GM21515 (cell line): ENCODE results near the gene STYK1.
A peak's percentile ranks its signal among the peaks of the same experiment; 100 is the strongest.
"Not testable (repeated sequence)": the region's sequence is repeated elsewhere in the genome, so short reads cannot be mapped to it uniquely, and the experiment has no call there.

Experiments
- ATAC-seq: cut with Tn5 transposase; IDR thresholded peaks from one replicate; pipeline ENCODE4 v1.9.1; 2021; ENCODE audit not compliant: unreplicated experiment

The STYK1 gene

DNA sequence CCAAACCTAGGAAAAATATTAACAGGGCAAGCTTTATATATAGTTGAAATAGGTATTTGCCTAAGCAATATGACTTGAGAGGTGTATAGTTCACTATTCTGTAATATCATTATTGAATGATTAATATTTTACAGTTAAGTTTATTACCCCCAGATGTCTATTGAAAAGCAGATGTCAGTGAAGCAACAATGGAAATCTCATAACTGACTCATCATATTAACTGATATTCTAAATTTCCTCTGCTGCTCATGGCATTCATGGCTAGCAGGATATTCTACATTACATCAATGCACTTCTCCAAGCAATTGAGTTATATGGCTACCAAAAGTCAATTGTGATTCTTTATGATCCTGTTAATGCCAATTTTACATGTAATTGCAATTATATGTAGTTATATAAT lies 50.7 kb downstream of the STYK1 start:
- ATAC-seq: no peak

DNA sequence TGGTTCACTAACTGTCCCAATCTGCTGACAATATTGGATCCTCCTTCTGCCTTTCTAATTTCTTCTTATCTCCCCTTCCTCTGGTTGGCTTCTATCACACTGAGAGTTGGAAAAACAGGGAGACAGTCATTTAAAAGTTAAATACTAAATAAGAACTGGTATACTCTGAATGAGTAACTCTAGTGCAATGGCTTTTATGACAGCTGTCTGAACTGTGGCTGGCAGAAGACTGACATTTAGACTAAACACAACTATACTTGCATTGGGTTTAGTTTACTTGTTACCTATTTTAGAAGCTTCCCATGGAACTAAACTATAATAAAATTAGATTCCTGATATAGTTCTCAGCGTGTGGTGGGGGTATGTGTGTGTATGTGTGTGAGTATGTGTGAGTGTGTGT lies 52.6 kb downstream of the STYK1 start:
- ATAC-seq: no peak

DNA sequence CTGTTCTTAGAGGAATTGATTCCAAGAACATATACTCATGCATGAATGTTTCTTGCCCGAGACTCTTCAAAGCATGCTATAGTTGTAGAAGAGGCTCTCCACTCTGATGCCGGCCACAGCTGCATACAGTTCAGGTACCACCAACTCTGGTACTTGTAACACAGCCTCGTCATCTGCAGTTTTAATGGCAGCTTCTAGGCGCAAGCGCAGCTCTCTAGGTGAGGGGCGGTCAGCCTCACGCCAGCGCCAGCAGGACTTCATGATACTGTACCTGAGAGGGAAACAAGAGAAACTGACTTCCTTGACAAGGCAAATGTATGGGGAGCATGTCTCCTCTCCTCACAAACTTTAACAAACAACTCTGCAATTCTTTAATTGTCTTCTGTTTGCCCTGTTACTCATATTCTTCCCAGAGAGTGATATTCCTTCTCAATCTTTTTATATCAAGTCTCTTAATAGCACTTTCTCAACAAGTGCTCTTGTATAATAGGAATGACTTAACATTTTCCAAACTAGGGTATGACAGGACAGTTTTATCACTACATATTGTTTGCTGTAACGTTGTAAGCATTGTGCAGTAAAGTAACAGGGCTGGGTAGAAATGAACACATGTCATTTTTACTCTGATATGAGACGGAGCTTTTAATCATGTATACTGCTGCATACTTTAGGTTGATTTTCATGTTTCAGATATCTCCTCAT lies 53.6 kb downstream of the STYK1 start:
- ATAC-seq: no peak

DNA sequence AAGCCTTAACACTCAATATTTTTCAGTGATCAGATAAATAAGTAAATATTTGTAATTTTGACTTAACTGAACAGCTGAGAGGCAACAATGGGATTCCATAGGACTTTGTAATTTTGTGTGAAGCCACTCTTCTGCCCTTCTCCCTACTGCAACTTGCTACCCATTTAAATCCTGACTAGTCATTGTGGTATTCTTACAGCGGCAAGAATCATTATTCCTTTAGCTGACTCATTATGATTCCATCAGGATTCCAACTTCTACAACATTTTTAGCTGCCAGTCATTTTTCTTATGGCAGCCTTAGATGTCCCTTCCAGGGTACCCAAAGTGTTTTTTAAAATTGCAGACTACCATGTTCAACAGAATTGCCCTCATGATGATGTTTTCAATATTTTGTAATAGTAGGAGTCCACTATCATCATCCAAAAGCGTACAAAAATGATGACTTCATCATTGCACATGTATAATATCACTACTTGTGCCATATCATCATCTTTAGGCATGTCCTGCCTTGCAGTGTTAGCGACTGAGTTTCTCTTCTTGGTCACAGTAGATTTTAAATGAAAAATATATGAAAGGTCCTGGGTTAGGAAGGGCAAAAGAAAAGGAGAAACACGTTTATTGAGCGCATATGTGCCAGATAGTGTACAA lies 55.4 kb downstream of the STYK1 start:
- ATAC-seq: no peak

GRCh38 chr12:10617863-10618262 lies 56.0 kb downstream of the STYK1 start:
- ATAC-seq: no peak

GRCh38 chr12:10615532-10615931 lies 58.3 kb downstream of the STYK1 start:
- ATAC-seq: no peak

DNA sequence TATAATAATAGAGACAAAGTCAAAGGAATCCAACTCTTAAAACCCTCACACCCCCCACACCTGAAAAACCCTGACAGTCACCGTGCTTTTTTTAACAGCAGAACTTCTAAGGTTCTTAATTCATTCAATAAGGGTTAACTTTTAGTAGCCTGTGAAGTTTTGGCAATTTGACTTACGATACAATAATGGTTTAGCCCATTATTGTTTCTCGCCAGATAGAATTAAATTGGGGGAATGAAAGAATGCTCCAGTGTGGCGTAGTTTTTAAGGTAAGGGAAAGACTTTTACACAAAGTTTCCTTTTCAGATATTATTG lies 59.8 kb downstream of the STYK1 start:
- no peak for ATAC-seq

DNA sequence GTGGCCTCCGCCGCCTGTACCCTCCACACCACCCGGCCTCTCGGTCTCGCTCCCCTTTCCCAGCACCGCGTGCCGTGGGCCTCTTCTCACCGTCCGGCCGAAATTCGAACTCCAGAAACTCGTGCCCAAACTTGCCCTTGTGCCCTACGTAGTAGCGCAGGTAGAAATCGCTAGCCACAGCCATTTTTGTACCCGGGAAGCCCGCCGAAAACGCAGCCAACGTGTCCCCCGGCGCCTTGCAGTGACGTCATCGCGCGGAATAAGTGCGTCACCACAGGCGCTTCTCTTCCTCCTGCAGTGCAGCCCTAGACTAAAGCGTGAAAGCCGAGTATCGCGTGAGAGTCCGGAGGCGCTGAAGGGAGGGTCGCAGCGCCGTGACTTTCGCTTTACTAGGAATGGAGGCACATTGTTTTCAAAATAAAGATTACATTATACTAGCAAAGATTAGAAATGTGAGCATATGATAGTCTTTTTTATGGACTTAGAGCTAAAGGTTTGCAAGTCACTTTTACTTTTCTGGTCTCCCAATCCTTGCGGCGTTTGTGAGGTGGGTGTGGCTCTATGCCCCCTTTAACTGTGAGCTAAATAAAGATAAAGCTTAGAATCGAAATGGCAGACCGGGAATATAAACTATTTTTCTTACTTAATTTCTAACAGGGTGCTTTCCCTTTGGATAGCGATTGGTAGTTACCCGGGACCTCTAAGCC lies 60.4 kb downstream of the STYK1 start, which contains the start of gene MAGOHB:
MAGOHB (minus strand) TSS at position 261 of the 707 bp plus-strand sequence; CDS start at position 184, 77 bp downstream.
- ATAC-seq: peak; percentile 96

DNA sequence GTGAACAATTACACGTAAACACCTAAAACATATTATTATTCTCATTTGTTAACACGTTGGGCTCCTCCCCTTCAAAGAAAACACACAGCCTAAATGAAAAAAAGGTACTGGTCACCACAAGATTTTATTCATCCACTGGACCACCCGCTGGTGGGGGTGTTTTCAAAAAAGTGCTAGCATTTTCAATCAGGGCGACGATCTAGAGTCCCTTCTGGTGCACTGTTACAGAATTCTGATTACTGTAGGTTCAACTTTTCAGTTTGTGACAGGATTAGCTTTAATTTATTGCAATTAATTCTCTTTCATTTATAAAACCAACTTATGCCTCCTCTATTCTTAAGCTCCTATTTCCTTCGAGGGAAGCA lies 60.9 kb downstream of the STYK1 start:
- peak; percentile 16 for ATAC-seq

GRCh38 chr12:10612110-10612509 lies 61.7 kb downstream of the STYK1 start:
- ATAC-seq: no peak

- not testable (repeated sequence) for ATAC-seq
Measured at GRCh38 chr12:10611258-10611657, 62.6 kb downstream of the STYK1 start.

DNA sequence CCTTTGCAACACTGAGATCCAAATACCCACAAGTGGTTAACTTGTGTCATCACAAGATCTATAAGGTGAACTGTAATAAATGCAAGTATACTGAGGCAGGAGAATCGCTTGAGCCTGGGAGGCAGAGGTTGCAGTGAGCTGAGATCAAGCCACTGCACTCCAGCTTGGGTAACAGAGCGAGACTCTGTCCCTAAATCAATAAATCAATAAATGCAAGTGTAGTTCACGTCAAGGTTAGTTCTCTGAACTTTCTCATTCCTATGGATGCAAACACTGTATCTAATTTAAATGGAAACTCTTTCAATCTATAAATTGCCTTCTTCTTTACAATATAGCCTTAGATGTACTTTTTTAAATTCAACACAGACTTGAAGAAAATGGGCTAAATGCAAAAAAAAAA lies 63.7 kb downstream of the STYK1 start:
- ATAC-seq: no peak

DNA sequence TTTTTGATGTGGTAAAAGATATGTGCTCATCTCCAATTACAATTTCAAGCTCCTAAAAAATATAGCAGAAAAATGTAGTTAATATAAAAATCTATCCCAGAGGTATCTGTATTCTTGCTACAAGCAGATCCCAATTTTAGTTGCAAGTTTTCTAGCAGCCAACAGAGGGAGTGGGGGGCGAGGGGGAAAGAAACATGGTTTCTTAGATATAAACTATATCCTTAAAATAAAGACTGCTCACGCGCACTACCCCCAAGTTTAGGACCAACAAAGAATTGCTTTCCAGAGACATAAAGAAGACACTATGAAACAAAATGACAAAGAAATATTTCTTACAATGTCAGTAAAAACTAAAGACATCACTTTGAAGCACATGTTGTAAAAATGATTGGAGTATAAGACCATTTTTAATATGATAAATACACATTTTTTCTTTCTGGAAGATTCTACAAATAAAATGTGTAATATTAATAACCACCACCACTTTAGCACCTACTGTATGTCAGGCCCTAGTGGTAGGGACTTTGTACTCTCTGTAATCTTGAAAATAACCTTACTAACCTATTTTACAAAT lies 65.9 kb downstream of the STYK1 start:
- no peak for ATAC-seq

- no peak for ATAC-seq
Measured at GRCh38 chr12:10601860-10602259, 72.0 kb downstream of the STYK1 start.

- ATAC-seq: no peak
Measured at GRCh38 chr12:10600988-10601387, 72.9 kb downstream of the STYK1 start.

GRCh38 chr12:10595881-10596280 lies 78.0 kb downstream of the STYK1 start:
- no peak for ATAC-seq

DNA sequence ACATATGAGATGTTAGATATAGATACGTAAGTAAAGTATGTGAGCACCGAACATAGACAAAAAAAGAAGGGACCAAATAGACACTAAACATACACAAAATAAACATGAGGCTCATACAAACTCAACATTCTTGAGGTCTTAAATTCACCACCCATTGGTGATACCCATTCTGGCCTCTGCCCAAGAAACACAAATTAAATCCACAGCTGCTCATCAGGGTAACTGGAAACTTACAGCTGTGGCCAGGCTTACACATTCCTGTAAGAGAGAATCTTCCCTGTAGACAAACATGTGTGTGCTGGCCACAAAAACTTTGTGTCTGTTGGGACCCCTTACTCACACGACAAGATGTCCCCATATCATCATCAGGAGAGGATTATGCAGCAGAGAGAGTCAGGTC lies 82.9 kb downstream of the STYK1 start:
- no peak for ATAC-seq

DNA sequence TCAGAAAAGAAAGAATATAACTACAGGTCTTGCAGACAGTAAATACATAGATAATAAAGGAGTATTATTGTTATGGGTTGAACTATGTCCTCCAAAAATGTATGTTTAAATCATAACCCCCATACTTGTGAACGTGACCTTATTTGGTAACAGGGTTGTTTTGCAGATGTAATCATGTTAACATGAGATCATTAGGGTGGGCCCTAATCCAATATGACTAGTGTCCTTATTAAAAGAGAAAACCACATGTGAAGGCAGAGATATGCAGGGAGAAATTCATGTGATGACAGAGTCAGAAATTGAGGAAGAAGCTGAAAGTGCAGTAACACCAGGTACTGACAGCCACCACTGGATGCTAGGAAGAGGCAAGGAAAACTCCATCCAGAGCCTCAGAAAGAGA lies 89.4 kb downstream of the STYK1 start:
- ATAC-seq: no peak

DNA sequence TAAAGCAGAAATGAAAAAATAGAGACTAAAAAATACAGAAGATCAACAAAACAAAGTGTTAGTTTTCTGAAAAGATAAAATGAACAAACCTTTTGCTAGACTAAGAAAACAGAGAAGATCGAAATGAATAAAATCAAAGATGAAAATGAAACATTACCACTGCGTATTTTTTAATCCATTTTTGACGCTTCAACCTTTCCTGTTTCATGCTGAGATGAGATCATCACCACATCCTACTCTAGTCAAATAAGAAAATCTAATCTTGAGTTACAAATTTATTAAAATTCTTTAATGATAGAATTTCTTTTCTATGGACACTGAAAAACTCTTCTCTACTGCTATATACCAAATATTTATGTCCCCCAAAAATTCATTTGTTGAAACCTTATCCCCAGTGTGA lies 91.1 kb downstream of the STYK1 start:
- ATAC-seq: no peak

DNA sequence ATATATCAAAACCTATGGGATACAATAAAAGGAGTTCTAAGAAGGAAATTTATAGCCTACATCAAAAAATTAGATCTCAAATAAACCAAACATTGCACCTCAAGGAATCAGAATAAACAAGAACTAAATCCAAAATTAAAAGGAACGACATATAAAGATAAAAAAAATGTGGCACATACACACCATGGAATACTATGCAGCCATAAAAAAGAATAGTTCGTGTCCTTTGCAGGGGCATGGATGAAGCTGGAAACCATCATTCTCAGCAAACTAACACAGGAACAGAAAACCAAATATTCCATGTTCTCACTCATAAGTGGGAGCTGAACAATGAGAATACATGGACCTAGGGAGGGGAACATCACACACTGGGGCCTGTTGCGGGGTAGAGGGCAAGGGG lies 91.7 kb downstream of the STYK1 start:
- ATAC-seq: not testable (repeated sequence)

- no peak for ATAC-seq
Measured at GRCh38 chr12:10574307-10574706, 99.5 kb downstream of the STYK1 start.

GRCh38 chr12:10572021-10572490 lies 101.8 kb downstream of the STYK1 start:
- ATAC-seq: not testable (repeated sequence)
